ENCODE data around the gene VWC2L. TPM values are rescaled to one million over a fixed set of nuclear protein-coding genes. Genes with fewer than 3 reads are reported as not detected.

The VWC2L gene
- total and polyA plus RNA-seq, 2 experiments from 2014 or later: not detected

DNA sequence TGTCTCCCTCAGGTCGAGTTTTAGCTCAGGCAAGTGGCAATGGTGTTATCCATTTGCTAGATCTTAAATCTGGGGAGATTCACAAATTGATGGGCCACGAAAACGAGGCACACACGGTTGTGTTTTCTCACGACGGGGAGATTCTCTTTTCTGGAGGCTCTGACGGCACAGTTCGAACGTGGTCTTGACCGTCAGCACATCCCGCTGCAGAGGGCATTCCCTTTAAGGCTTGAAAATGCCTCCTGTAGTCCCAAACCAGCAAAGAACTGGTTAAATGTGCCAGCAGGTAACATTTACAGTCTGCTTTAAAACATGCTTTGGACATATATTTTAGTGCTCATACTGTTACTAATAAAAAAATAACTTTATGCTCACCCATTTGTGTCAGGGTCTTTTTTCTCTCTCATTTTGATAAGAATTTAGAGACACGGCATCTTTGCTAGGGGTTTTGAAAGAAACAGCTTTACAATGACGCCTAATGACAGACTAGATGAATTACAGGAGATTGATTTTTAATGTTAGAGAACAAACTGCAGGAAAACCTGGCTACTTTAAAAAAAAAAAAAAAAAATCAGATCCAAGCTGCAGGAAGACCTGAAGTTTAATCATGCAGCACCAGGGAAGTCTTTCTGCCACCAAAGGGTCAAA lies 602 bp upstream of the VWC2L start:
- no peaks in the 10 kb centered on the region for H3K9me3 Mint-ChIP-seq
- H3K79me2 ChIP-seq (replicated peaks; ENCODE audit: insufficient read depth): no peaks in the 10 kb centered on the region
- H3K4me2 ChIP-seq: peak overlapping the region; percentile 45; the same call in 1 of the 2 replicates
- H3K9me2 ChIP-seq (ENCODE audit: insufficient read depth): no peaks in the 10 kb centered on the region
- H3K4me1 ChIP-seq (ENCODE audit: insufficient read depth): no peaks in the 10 kb centered on the region
- DNase-seq (ENCODE audit: low spot score) (peak; percentile 21), ATAC-seq (peak; percentile 58)
- peak overlapping the region; percentile 47; the same call in 2 of the 3 replicates for H3K4me3 Mint-ChIP-seq
- H3K27me3 ChIP-seq (ENCODE audit: insufficient read depth): no peaks in the 10 kb centered on the region
- TF ChIP-seq CTCF (conservative IDR thresholded peaks at IDR 0.05; ENCODE audit: low read depth in 2 of 2): peak in 1 of 2 experiments; percentile 27; a peak in 2 of 4 replicates
- TF ChIP-seq NANOG (IDR thresholded peaks at IDR 0.05; ENCODE audit: borderline replicate concordance): no peak
- no peak overlapping the region for H2AFZ ChIP-seq
- no peaks in the 10 kb centered on the region for H4K20me1 ChIP-seq (replicated peaks; ENCODE audit: insufficient read depth)
- peaks cover 7% of the 10 kb centered on the region; the same call in 2 of the 3 replicates for H3K4me1 Mint-ChIP-seq
- H3K27me3 Mint-ChIP-seq (ENCODE audit: insufficient read depth, low read depth, poor library complexity): peaks cover 2% of the 10 kb centered on the region
- no peaks in the 10 kb centered on the region for H3K36me3 ChIP-seq (ENCODE audit: insufficient read depth)
- no peak overlapping the region for H3K27ac Mint-ChIP-seq
- no peak overlapping the region for H3K4me3 ChIP-seq
- no peak overlapping the region for H3K27ac ChIP-seq (ENCODE audit: low read depth)
- H3F3A ChIP-seq (replicated peaks; ENCODE audit: low read depth): no peaks in the 10 kb centered on the region
- no peaks in the 10 kb centered on the region for H3K36me3 Mint-ChIP-seq (ENCODE audit: low read depth)

GRCh38 chr2:214412679-214413078 lies 1.8 kb downstream of the VWC2L start:
- H3K4me3 ChIP-seq: no peak overlapping the region
- H3K27me3 ChIP-seq (ENCODE audit: insufficient read depth): no peaks in the 10 kb centered on the region
- H4K20me1 ChIP-seq (replicated peaks; ENCODE audit: insufficient read depth): no peaks in the 10 kb centered on the region
- H3K36me3 ChIP-seq (ENCODE audit: insufficient read depth): no peaks in the 10 kb centered on the region
- H3K4me1 ChIP-seq (ENCODE audit: insufficient read depth): no peaks in the 10 kb centered on the region
- no peaks in the 10 kb centered on the region for H3K79me2 ChIP-seq (replicated peaks; ENCODE audit: insufficient read depth)
- H3K4me3 Mint-ChIP-seq: no peak overlapping the region
- ATAC-seq (no peak), DNase-seq (ENCODE audit: low spot score) (no peak)
- no peak overlapping the region for H3K4me2 ChIP-seq
- no peak overlapping the region for H3K27ac Mint-ChIP-seq
- no peak for TF ChIP-seq POLR2AphosphoS5 (IDR thresholded peaks at IDR 0.05; ENCODE audit: low read depth)
- no peak for TF ChIP-seq STAT1 (IDR thresholded peaks at IDR 0.05; ENCODE audit: unreplicated experiment)
- TF ChIP-seq ZNF331 (CRISPR knock-in tag; IDR thresholded peaks at IDR 0.05; ENCODE audit: low read depth): no peak
- TF ChIP-seq JUNB (IDR thresholded peaks at IDR 0.05; ENCODE audit: unreplicated experiment): no peak
- TF ChIP-seq CTCF (conservative IDR thresholded peaks at IDR 0.05; ENCODE audit: low read depth in 2 of 2): no peak
- TF ChIP-seq CREB1 (CRISPR knock-in tag; IDR thresholded peaks at IDR 0.05; ENCODE audit: low read depth): no peak
- TF ChIP-seq, protein P1, sequence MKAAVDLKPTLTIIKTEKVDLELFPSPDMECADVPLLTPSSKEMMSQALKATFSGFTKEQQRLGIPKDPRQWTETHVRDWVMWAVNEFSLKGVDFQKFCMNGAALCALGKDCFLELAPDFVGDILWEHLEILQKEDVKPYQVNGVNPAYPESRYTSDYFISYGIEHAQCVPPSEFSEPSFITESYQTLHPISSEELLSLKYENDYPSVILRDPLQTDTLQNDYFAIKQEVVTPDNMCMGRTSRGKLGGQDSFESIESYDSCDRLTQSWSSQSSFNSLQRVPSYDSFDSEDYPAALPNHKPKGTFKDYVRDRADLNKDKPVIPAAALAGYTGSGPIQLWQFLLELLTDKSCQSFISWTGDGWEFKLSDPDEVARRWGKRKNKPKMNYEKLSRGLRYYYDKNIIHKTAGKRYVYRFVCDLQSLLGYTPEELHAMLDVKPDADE (IDR thresholded peaks at IDR 0.05): no peak
- TF ChIP-seq EZH2phosphoT487 (IDR thresholded peaks at IDR 0.05; ENCODE audit: unreplicated experiment): no peak
- TF ChIP-seq, protein P2, sequence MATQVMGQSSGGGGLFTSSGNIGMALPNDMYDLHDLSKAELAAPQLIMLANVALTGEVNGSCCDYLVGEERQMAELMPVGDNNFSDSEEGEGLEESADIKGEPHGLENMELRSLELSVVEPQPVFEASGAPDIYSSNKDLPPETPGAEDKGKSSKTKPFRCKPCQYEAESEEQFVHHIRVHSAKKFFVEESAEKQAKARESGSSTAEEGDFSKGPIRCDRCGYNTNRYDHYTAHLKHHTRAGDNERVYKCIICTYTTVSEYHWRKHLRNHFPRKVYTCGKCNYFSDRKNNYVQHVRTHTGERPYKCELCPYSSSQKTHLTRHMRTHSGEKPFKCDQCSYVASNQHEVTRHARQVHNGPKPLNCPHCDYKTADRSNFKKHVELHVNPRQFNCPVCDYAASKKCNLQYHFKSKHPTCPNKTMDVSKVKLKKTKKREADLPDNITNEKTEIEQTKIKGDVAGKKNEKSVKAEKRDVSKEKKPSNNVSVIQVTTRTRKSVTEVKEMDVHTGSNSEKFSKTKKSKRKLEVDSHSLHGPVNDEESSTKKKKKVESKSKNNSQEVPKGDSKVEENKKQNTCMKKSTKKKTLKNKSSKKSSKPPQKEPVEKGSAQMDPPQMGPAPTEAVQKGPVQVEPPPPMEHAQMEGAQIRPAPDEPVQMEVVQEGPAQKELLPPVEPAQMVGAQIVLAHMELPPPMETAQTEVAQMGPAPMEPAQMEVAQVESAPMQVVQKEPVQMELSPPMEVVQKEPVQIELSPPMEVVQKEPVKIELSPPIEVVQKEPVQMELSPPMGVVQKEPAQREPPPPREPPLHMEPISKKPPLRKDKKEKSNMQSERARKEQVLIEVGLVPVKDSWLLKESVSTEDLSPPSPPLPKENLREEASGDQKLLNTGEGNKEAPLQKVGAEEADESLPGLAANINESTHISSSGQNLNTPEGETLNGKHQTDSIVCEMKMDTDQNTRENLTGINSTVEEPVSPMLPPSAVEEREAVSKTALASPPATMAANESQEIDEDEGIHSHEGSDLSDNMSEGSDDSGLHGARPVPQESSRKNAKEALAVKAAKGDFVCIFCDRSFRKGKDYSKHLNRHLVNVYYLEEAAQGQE (IDR thresholded peaks at IDR 0.05; ENCODE audit: unreplicated experiment): no peak
- H3K9me3 Mint-ChIP-seq: no peaks in the 10 kb centered on the region
- peaks cover 7% of the 10 kb centered on the region; the same call in 2 of the 3 replicates for H3K4me1 Mint-ChIP-seq
- peaks cover 2% of the 10 kb centered on the region for H3K27me3 Mint-ChIP-seq (ENCODE audit: insufficient read depth, low read depth, poor library complexity)
- H3K27ac ChIP-seq (ENCODE audit: low read depth): no peak overlapping the region
- no peaks in the 10 kb centered on the region for H3K36me3 Mint-ChIP-seq (ENCODE audit: low read depth)
- H3F3A ChIP-seq (replicated peaks; ENCODE audit: low read depth): no peaks in the 10 kb centered on the region
- no peaks in the 10 kb centered on the region for H3K9me2 ChIP-seq (ENCODE audit: insufficient read depth)
- no peak overlapping the region for H2AFZ ChIP-seq

Measured in GM23338 (cell line).